Keratinocyte (primary cell): ENCODE data around the gene SEC16B. TPM values are rescaled to one million over a fixed set of nuclear protein-coding genes. Genes with fewer than 3 reads are reported as not detected.

Experiments
- DNase-seq: peaks from one replicate; pipeline ENCODE4 v3.0.0-alpha.2; 2011; ENCODE audit warnings: low read depth, missing footprints, low spot score
- FAIRE-seq: peaks from 2 replicates; lab custom pipeline; 2011; peaks lifted over from hg19 to GRCh38; lab: Jason Lieb, UNC
- H2AFZ ChIP-seq: 2 replicates; pipeline ENCODE4 v1.6.0; 2012; ENCODE audit warnings: low read length, control low read depth, inconsistent platforms; ENCODE audit not compliant: control insufficient read depth
- H3K27ac ChIP-seq: 2 replicates; pipeline ENCODE4 v1.5.1; 2011; ENCODE audit warnings: low read length; ENCODE audit not compliant: control insufficient read depth, insufficient read depth
- H3K27me3 ChIP-seq: 3 replicates; pipeline ENCODE4 v1.6.0; 2011; ENCODE audit warnings: low read length; ENCODE audit not compliant: control insufficient read depth, insufficient read depth; ENCODE audit errors: extremely low read depth
- H3K36me3 ChIP-seq, 2 experiments: 2 replicates in 1 of 2; 3 replicates in 1 of 2; pipeline ENCODE4 v1.5.1; 2011; ENCODE audit warnings: low read length in 2 of 2, mild to moderate bottlenecking in 1 of 2; ENCODE audit not compliant: control insufficient read depth in 2 of 2, insufficient read depth in 2 of 2; ENCODE audit errors: extremely low read depth in 1 of 2
- H3K4me1 ChIP-seq: 3 replicates; pipeline ENCODE4 v1.5.1; 2011; ENCODE audit warnings: low read length; ENCODE audit not compliant: control insufficient read depth, insufficient read depth; ENCODE audit errors: extremely low read depth
- H3K4me2 ChIP-seq: 3 replicates; pipeline ENCODE4 v1.6.0; 2011; ENCODE audit warnings: low read depth, low read length; ENCODE audit not compliant: control insufficient read depth, insufficient read depth; ENCODE audit errors: extremely low read depth
- H3K4me3 ChIP-seq, 3 experiments: fragments of 200-600 bp in 1 of 3; sonication (generic) in 1 of 3; 2 replicates in 2 of 3; 3 replicates in 1 of 3; pipeline ENCODE4 v1.5.1; 2011 to 2016; ENCODE audit warnings: low read length in 3 of 3, mild to moderate bottlenecking in 3 of 3, control low read depth in 2 of 3, inconsistent platforms in 1 of 3, low read depth in 1 of 3, mixed read lengths in 1 of 3, mixed run types in 1 of 3, moderate library complexity in 1 of 3; ENCODE audit not compliant: control insufficient read depth in 2 of 3, insufficient read depth in 2 of 3; ENCODE audit errors: extremely low read depth in 1 of 3
- H3K79me2 ChIP-seq: 2 replicates; pipeline ENCODE4 v1.6.0; 2012; ENCODE audit warnings: low read length; ENCODE audit not compliant: control insufficient read depth, insufficient read depth
- H3K9ac ChIP-seq: 3 replicates; pipeline ENCODE4 v1.6.0; 2011; ENCODE audit warnings: low read length; ENCODE audit not compliant: control insufficient read depth, insufficient read depth; ENCODE audit errors: extremely low read depth
- H3K9me1 ChIP-seq: 3 replicates; pipeline ENCODE4 v1.6.0; 2011; ENCODE audit warnings: low read length; ENCODE audit not compliant: control insufficient read depth, insufficient read depth; ENCODE audit errors: extremely low read depth
- H3K9me3 ChIP-seq: 2 replicates; pipeline ENCODE4 v1.5.1; 2012; ENCODE audit warnings: low read depth, low read length; ENCODE audit not compliant: control insufficient read depth
- H4K20me1 ChIP-seq: 3 replicates; pipeline ENCODE4 v1.6.0; 2011; ENCODE audit warnings: low read length; ENCODE audit not compliant: control insufficient read depth, insufficient read depth; ENCODE audit errors: extremely low read depth
- CTCF ChIP-seq, 3 experiments: IDR thresholded peaks in 1 of 3; conservative IDR thresholded peaks in 1 of 3; optimal IDR thresholded peaks in 1 of 3; 2 replicates in 2 of 3; 3 replicates in 1 of 3; pipeline versions ENCODE3 to v1.5.1; 2011; ENCODE audit warnings: low read length in 3 of 3, mild to moderate bottlenecking in 3 of 3, moderate library complexity in 2 of 3, control low read depth in 1 of 3, inconsistent platforms in 1 of 3; ENCODE audit not compliant: insufficient read depth in 2 of 3; ENCODE audit errors: extremely low read depth in 1 of 3
- EZH2 ChIP-seq: IDR thresholded peaks from one replicate; pipeline ENCODE4 v1.6.1; 2012; ENCODE audit warnings: inconsistent platforms, mild to moderate bottlenecking, low read length, moderate library complexity
- dilution Hi-C: fragments of 300-500 bp; cut with MboI; formaldehyde crosslinking; loops from one replicate; pipeline ENCODE4 v1.7.0; 2020; ENCODE audit warnings: low sequenced_read_pairs; ENCODE audit not compliant: extremely low pct_ligation_motif_present
- polyA plus RNA-seq, 5 experiments: library from polyadenylated mRNA; depleted of rRNA in 3 of 5; stranded (reverse) in 3 of 5; stranded (forward) in 1 of 5; unstranded in 1 of 5; fragments of >200 nt; gene quantifications; 1 replicate in 1 of 5; 2 replicates in 3 of 5; 3 replicates in 1 of 5; pipeline versions ENCODE4 v1.2.1 to v1.2.3, GENCODE V29; 2011 to 2012; ENCODE audit warnings: missing spikeins in 2 of 5, low read depth in 1 of 5, low replicate concordance in 1 of 5

Gene SEC16B
- polyA plus RNA-seq, 1 donor (not counting 4 experiments of a cell fraction or from before 2014, with no cell fraction given), result 1.2 TPM

DNA sequence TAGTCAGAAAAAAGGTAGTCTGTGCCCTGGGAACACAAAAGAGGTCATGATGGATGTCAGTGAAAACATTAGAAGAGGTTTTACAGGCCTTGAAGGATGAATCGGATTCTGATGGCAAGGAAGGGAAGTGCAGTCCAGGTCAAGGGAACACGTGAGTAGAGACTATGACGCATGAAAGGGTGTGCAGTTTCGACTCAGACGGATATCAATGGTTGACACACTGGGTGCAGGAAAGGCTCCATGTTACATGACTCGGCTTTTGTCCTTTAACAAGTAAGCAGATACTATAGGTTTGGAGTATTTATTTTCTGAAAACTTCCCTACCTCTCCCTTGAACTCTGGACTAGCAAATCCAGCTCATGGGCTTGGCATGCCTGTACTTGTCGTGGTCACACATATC, 55.3 kb downstream of the SEC16B start:
- peak; percentile 69 for FAIRE-seq
- dilution Hi-C loops, result no loop called here

GRCh38 chr1:177913762-177914540, 55.9 kb downstream of the SEC16B start:
- FAIRE-seq (peak; percentile 49), DNase-seq (no peak)
- dilution Hi-C loops, result no loop called here
- Histone ChIP-seq H3K27ac (no peak overlapping the region), H3K4me1 (peaks cover 27% of the 10 kb centered on the region), H2AFZ (no peak overlapping the region), H4K20me1 (no peaks in the 10 kb centered on the region), H3K4me3 (no peak overlapping the region), H3K9me3 (no peaks in the 10 kb centered on the region), H3K9me1 (no peaks in the 10 kb centered on the region), H3K27me3 (no peaks in the 10 kb centered on the region), H3K9ac (no peak overlapping the region), H3K36me3 (no peaks in the 10 kb centered on the region), H3K79me2 (no peaks in the 10 kb centered on the region), H3K4me2 (no peak overlapping the region)
- TF ChIP-seq CTCF (optimal IDR thresholded peaks at IDR 0.05 in 1 of 3, IDR thresholded peaks at IDR 0.05 in 1 of 3, conservative IDR thresholded peaks at IDR 0.05 in 1 of 3; ENCODE audit: extremely low read depth in 1 of 3, insufficient read depth in 2 of 3, low read length in 3 of 3) (peak; percentile 63 to 89 (median 79)), EZH2 (no peak)

More for the DNA sequence above, 55.3 kb downstream of the SEC16B start:
- Histone ChIP-seq H3K9me3 (no peaks in the 10 kb centered on the region), H3K9me1 (no peaks in the 10 kb centered on the region), H3K9ac (no peak overlapping the region), H3K27ac (peak overlapping the region; percentile 0), H3K36me3 (no peaks in the 10 kb centered on the region), H3K4me3 (no peak overlapping the region), H3K4me2 (peak overlapping the region; percentile 36), H3K79me2 (no peaks in the 10 kb centered on the region), H4K20me1 (no peaks in the 10 kb centered on the region), H3K27me3 (no peaks in the 10 kb centered on the region), H3K4me1 (peaks cover 22% of the 10 kb centered on the region), H2AFZ (no peak overlapping the region)
- no peak for TF ChIP-seq EZH2
- TF ChIP-seq CTCF (optimal IDR thresholded peaks at IDR 0.05 in 1 of 3, IDR thresholded peaks at IDR 0.05 in 1 of 3, conservative IDR thresholded peaks at IDR 0.05 in 1 of 3; ENCODE audit: extremely low read depth in 1 of 3, insufficient read depth in 2 of 3, low read length in 3 of 3), result no peak
- DNase-seq, result no peak
